Activated CD4-positive, CD25-positive, alpha-beta regulatory T cell treated with anti-CD3 and anti-CD28 coated beads, Interleukin-2, amount 50 U/mL, for 16 hours (primary cell): ENCODE measurements around the gene MIDN.

Source experiments
- DNase-seq: peaks from one replicate; pipeline ENCODE4 v3.0.0-alpha.2; 2020; ENCODE audit warnings: low read depth, low spot score

MIDN gene

DNA sequence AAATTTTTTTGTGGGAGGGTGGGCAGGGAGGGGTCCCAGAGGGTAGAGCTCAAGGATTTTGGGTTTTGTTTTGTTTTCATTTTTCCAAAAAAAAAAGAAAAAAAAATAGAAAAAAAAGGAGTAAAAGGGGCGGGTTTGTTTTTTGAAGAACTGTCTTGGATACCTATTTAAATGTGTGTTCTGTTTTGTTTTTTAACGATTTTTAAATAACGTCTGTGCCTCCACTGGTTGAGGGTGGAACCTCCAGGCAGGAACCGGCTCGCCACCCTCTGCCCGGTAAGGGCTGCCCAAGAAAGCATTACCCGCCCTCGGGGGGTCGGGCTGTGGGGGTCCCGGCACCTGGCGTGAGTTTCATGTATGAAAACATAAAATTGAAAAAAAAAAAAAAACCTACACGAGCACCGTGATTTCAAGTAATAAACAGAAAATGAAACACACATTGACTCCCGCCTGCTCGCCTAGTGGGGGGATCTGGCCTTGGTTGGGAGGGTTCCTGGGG, 10.4 kb downstream of the MIDN start:
- no peak for DNase-seq

DNA sequence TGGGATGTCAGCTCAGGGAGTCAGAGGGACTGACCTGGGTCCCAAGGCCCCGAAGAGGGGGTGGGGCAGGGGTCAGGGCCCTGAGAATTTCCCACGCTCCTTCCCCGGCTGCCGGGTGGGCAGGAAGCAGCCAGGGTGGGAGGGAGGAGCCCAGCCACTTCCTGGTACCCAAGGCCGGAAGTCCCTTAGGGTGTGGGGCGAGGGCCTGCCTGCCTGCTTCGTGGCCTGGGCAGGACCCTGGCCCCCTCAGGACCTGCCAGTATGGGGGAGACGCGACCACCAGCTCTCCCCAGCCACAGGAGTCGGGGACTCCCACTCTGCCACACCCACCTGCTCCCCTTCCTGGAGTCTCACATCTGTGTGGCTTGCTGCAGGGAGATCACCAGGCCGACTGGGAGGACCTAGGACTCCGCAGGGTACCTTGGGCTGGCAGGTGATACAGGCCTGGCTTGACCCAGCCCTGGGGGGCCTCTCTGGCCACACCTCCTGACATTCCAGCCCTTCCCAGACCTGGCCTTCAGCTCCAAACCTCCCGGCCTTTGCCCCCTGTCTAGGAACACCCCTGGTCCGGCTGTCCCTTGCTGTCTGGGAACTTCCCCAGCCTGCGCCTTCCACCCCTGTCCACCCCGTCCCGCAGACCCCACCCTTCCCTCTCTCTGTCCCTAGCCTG, 11.0 kb downstream of the MIDN start:
- DNase-seq, result no peak

DNA sequence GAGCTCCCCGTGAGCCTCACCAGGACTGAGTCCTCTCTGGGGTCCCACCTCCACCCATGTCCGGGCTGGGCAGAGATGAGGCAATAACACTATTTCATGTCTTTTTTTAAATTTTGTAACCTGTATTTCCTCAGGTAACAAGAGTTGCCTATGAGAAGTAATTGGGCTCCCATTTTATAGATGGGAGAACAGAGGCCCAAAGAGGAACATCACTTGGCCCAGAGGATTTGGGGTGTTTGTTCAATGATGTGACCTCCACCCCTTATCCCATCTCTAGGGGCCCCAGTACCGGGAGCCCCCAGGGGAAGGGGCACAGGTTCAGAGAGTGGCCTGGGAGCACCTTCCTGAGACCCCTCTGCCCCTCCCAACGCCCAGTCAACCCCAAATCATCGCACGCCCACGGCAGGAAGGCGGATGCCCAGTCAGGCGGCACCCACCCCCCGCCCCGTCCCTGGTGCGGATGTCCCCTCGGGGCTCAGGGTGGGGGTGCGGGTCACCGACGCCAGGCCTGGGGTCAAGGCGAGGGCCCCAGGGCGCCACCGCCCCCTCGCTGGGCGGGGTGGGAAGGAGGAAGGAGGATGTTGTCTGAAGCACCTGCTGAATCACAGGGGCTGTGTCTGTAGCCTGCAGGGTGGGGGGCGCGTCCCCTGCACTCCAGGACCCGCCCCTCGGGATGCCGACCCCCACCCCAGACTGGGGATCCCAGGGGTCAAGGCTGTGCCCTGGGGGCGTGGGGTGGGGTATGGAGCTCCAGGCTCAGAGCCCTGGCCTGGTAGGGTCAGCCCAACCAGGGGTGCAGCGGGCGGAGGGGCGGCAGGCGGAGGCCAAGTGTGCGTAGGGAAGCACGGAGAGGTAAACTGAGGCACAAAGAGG, 11.7 kb downstream of the MIDN start:
- no peak for DNase-seq

DNA sequence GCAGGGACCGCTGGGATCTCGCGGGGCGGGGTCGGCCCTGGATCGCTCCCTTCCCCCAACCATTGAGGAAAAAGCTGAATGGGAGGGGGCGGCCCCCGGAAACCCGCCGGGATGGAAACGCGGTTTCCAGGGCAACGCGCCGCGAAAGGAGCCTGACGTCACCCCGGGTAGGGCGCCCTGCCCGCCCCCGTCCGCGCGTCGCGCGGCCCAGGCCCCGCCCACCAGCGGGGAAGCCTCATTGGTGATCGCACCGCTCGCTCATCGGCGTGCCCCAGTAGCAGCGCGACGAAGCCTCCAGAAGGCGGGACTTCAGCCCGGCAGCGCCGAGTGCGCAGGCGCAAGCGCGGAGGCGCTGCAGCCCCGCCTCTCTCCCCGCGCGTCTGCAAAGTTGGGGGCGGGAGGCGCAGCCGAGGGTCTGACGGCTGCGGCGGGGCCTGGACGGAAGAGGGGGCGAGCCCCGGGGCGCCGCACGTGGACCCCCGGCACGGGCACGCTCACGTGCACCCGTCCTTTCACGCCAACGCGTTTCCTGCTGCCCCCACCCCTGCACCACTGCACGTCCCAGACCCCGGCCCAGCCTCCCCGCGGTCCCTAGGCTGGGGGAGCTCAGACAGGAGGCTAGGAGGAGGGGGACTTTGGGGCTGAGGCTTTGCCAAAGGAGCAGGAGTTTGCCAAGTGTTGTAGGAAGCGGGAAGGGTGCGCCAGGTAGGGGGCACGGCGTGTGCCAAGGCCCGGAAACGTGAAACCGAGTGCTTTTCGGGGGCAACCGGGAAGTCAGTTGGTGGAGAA, 12.6 kb downstream of the MIDN start:
- peak; percentile 93 for DNase-seq

DNA sequence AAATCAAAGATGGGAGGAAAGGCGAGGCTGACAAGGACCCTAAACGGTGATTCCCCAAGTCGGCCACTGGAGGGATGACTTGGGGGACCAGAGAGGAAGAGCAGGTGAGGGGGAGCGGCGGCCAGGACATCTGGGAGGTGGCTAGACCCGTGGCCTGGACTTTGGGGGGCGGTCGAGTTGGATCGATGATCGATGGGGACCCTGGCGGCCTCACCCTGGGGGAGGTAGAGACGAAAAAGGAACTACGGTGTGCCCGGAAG, 13.1 kb downstream of the MIDN start:
- no peak for DNase-seq

DNA sequence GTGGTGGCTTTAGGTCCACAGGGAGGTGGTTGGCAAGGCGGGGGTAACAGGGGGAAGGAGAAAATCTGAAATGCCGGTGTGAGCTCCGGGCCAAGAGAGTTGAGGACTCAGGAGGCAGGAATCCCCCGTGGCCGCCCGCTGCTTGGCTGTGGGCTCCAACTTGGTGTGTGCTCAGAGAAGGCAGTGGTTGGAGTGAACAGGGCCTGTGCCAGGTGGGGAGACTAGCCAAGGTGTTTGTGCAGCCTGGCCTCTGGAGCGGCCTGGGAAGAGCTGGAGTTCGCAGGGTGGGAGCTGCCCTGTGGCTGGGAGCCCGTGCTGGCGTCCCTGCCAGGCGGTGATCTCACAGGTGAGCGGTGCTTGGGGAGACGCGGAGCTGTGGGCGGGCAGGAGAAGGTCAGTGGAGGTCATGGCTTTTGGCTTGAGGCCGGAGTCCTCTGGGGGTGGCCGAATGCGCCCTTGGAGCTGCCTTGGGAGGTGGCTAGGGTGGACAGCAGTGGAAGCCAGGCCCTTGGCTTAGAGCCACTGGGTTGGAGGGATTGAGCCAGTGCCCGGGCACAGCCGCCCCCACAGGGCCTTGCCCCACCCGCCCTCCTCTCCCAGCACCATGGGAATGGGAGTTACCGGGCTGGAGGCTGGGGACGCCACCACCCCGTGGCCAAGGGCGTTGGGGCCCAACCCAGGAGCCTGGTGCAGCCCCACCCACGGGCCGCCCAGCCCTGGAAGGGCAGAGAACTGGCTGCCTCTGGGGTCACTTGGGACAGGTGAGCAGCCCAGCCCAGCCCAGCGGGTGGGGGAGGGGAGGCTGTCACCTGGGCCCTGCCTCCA, 13.6 kb downstream of the MIDN start:
- DNase-seq, result no peak

DNA sequence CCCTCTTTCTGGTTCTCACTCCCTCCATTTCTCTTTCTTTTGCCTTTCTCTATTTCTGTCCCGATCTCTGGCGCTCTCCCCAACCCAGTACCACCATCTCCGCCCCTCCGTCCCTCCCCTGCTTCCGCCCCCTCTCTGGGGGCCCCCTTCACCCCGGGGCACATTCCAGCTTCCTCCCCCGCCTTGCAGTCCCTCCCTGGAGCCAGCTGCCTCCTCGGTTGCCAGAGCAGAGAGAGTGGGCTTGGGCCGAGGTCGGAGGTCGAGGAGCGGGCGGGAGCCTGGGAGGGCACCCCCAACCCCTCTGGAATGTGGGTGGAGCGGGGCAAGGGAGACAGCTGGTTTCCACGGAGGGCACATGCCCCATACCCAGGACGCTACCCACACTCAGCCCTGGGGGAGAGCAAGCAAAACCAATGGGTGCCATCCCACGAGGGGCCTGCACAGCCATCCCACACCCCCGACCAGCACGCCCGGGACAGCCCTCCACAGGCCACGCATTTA, 14.3 kb downstream of the MIDN start:
- no peak for DNase-seq

DNA sequence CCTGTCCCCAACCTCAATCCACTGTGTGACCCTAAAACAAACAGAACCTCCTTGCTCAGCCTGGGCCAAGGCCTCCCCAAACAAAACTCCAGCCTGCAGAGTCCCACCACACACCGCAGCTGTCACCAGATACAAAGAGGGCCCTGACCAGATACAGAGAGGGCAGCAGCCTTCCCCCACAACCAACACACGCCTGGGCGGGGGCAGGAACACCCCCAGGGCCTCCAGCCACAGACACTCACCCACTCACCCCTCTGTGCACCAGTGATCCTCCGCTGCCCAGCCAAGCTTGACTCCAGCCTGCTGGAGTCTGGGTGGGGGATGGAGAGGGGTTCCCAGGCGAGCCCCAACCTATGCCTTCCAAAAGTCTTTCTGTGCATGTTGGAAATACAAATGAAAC, 14.8 kb downstream of the MIDN start:
- DNase-seq, result no peak

DNA sequence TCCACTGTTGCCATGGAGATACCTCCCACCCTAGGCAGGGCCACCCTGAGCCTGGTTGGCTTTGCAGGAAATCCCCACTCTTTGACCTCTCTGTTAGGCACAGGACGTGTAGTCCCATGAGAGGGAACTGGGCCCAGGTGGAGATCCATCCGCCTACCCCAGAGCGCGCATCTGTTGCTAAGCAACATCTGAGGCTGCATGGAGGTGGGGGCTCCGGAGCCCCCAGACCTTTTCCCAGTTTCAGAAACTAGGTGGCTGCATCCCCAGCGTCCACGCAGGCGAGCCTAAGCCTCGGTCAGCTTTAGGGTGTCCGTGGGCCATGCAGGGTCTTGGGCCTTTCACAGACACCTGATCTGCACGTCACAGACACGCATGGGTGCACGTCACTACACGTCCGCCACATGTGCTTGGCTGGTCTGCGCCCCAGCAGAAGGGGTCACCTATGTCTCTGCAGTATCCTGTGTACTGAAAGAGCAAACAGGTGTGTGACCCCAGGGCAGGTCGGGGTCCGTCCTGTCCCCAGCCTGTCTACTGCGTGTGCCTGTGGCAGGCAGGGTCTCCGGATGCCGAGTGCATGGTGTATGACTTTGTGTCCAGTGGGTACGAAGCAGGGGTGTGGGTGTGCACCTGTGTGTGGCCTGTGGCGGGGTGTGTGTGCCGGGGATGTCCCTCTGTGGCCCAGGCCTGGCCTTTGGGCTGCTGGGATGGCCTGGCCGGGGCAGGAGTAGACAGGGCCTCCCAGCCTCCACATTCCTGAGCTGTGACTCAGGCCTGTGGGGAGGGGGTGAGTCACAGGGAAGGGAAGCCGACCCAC, 16.6 kb downstream of the MIDN start:
- DNase-seq, result no peak

DNA sequence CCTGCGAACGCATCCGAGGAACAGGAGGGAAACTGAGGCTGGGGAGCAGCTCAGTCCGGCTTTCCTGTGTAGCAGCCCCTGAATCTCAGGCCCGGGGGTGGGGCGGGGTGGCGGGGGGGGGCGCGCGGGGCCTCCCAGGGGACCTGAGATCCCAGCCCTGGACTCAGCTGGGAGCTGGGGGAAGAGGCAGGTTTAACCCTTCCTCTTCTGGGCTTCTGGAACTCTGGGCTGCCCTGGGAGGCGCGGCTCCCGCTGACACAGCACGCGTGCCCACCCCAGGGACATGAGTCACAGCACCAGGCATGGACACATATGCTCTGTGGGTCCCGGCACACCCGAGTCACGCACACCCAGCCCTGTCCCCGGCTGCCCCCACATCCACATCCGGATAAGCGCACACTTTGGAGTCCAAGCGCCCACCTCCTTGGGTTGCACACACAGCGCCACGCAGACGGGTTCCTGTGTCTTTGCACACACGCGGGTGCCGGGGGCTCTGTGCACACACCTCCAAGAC, 17.3 kb downstream of the MIDN start:
- no peak for DNase-seq

DNA sequence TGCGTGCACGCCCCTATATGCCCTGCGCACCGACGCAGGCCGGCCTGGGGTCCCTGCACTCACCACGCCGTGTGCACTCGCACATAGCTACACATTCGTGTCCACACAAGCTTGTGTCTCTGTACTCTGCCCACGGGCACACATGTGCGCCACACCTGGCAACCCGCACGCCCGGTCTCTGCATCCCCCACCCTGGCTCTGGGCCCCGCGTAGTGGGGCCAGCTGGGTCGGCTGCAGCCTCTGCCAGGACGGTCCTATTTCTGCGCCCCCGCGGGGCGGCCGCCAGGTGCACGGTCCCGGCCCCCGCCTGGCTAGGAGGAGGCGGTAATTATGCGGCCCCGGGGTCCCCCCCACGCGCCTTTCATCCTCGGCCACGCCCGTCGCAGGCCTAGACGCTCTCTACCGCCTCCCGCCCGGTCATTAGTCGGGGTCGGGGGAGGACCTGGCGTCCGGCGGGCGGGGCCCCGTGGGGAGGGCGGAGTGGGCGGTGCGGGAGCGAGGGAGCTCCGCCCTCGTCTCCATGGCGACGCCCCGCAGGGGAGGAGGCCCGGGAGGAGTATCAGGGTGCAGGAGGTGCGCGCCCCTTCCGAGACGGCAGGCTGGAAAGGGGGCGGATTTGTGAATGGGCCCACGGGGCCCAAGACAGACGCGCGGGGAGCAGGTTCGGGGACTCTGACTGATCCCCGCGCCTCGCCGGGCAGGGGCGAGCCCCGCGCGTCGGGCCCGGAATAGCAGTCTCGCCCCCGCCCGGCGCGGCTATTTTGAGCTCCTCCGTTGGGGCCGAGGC, 17.9 kb downstream of the MIDN start:
- DNase-seq, result no peak

DNA sequence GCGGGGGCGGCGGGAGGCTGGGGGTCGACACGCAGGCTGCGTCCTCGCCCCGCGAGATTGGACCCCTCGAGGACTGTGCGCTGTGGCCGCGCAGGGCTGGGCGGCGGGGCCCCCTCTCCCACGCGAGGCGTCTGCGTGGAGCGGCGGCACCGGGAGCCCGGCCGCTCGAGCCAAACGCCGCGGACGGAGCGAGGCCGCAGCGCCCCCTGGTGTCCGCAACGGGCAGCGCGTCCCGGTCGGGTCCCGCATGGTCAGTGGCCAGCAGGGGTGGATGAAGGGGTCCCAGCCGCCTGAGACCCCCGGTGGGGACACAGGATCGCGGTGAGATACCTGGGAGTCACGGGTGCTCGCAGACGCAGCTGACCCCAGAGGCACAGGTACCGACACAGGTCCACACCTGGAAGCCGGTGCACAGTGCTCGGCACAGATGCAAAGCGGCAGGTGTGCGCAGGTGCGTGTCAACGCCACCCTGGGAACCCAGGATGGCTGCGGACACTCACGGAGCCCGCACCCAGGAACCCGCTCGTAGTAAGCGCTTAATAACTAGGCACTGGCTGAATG, 18.6 kb downstream of the MIDN start:
- no peak for DNase-seq

DNA sequence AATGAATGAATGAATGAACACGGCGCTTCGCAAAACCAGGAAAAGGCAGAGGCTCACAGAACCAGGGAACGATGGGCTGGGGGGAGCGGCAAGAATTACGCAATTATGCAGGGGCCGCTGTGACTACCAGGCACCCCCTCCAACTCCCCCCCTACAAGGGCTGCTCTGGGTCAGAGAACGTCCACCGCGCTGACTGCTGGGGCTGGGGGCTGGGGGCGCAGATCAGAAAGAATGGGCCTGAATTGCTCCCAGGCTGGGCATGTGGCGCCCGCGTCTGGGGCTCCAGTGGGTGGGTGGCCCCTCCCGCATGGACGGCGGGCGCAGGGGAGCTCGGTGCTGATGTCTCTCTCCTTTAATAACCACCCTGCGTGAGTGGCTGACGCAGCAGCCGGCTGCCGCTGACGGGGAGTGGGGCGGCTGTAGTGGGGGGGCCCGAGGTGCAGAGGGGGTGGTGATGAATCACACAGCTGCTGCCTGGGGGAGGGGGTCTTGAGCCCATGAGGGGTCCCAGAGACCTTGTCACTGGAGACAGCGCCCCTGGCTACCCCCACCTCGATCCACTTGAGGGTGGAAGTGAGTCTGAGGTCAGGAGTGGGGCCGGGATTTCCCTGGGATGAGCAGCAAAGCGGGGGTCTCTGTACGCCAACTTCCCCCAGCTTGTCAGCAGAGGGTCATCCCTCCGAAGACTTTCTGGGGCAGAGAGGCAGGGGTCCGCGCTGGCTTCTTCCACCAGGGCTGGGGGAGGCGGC, 19.3 kb downstream of the MIDN start:
- no peak for DNase-seq

DNA sequence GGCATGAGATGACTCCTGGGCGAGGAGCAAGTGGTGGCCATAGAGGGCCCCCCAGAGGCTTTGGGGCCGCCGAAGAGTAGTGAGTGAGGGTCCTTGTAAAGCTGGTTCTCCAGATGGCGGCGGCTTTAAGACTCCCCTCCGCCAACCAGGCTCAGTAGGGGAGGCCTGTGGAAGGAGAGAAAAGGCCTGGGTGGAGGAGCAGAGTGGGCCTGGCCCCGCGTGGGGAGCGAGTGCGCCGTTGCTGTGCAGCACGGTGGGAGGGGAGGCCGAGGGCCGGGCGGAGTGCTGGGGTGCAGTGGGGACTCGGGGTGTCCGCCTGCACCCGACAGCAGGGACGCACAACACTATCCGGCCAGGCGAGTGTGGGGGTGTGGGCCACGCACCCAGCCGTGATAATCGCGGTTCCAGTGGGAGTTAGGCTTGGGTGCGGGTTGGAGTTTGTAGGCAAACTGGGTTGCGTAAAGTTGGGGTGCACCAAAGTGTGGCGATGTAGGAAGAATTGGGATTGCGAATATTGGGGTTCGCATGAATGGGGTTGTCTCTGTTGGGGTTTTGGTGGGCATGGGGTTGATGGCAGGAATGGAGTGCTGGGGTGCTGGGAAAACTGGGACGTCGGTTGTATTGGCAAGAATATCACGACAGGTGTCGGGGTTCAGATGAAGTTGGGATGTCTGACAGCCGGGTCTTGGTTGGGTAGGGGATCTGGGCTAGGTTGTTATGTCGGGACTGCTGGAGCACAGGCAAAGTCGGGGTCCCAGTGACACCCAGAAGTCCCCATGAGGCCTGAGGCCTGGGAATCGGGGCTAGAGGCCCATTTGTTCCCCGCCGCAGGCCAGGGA, 20.1 kb downstream of the MIDN start:
- no peak for DNase-seq

DNA sequence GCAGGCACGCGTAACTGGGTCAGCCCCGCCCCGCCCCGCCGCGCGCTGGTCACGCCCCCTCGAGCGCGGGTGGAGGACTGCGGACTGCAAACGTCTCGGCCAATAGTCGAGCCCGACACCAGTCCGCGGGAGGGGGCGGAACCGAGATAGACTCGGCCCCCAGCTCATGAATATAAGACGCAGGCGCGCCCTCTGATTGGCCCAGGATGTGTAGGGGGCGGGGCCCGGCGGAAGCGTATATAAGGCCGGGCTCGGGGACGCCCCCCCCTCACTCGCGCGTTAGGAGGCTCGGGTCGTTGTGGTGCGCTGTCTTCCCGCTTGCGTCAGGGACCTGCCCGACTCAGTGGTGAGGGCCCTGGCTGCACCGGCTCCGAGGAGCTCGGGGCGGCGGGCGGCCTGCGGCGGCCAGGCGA, 20.7 kb downstream of the MIDN start, which contains the start of gene CIRBP:
TSS of gene CIRBP (plus strand) at position 268 of the 413 bp plus-strand sequence. CDS start 1,602 bp downstream, outside the sequence.
- peak; percentile 99 for DNase-seq

DNA sequence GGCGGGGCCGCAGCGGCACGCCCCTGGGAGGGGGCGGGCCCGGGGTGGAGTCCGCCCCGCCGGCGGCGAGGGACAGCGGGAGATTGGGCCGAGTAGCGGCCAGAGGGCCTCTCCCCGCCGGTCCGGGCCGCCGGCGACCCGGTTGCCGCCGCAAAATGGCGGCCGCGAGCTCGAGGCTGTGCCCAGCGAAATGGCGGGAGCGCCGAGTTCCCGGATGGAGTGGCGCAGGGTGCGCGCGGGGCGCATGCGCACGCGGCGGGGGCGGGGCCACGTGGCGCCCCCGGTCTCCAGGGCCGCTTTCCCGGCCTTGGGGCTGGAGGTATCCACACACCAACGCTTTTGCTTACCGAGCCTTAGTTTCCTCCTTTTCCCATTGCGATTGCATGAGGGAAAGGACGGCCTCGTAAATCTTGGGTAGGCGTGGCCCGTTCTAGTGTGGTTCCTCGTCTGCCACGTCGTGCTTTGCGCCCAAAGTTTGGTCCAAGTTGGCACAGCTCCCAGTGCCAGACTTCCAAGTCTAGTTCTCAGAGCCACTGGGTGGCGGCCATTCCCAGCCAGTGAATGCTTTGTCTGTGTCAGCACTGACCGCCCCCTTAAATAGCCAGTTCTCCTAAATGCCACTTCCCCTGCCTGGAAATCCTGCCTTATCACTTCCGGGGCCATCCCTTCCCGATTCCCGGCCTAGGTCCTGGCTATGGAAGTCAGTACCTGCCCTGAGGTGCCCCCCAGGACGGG, 21.3 kb downstream of the MIDN start:
- peak; percentile 79 for DNase-seq
